ENCODE results near the gene NAA10.

Gene NAA10

DNA sequence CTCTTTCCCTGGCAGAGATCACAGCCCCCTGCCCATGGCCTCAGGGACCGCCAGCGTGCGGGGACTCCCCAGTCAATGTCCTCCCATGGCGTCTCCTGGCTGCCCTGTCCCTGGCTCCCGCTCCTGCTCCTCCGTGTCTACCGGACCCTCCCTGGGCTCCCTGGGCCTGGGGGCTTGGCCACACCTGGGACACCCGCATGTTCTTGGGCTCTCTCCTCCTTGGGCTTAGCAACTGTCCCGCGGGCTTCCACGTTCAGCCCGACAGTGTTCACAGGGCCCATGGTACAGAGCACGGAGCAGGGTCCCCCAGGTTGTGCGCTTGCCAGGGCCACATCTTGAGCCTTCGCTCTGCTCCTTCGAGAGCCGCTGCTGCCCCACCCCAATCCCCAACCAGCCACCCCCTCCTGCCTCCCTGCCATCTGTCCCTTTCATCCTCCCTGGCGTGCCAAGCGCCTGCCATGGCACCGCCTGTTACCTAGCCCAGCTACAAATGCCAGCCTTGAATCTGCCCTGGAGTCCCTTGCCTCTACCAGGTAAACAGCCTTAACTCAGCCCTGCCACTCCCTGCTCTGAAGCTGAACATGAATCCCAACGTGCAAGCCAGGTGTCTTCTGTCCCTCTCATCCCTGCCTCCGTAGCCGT is 26.5 kb downstream of the NAA10 start:
- DNase-seq: no peak

DNA sequence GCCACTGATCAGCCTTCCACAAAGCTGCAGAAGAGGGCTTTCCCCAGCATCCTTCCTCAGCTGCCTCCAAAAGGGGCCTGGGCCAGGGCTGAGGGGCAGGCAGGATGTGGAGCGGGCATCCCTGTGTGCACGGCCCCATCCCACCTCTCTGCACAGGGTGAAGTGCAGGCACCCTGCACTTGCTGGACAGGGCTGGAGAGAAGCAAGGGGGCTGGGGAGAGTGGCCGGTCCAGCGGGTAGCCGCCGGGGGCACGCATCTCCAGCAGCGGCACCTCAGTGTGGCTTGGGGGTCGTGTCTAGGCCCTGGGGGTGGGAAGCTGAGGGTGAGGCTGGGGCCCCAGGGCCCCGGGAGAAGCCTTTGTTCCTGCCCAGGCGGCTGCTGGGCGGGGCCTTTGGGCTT is 27.4 kb downstream of the NAA10 start:
- no peak for DNase-seq

DNA sequence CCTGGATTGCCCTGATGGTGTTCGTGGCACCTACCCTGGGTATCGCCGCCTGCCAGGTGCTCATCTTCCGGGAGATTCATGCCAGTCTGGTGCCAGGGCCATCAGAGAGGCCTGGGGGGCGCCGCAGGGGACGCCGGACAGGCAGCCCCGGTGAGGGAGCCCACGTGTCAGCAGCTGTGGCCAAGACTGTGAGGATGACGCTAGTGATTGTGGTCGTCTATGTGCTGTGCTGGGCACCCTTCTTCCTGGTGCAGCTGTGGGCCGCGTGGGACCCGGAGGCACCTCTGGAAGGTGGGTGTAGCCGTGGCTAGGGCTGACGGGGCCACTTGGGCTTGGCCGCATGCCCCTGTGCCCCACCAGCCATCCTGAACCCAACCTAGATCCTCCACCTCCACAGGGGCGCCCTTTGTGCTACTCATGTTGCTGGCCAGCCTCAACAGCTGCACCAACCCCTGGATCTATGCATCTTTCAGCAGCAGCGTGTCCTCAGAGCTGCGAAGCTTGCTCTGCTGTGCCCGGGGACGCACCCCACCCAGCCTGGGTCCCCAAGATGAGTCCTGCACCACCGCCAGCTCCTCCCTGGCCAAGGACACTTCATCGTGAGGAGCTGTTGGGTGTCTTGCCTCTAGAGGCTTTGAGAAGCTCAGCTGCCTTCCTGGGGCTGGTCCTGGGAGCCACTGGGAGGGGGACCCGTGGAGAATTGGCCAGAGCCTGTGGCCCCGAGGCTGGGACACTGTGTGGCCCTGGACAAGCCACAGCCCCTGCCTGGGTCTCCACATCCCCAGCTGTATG is 28.5 kb downstream of the NAA10 start:
- peak; percentile 48 for DNase-seq

DNA sequence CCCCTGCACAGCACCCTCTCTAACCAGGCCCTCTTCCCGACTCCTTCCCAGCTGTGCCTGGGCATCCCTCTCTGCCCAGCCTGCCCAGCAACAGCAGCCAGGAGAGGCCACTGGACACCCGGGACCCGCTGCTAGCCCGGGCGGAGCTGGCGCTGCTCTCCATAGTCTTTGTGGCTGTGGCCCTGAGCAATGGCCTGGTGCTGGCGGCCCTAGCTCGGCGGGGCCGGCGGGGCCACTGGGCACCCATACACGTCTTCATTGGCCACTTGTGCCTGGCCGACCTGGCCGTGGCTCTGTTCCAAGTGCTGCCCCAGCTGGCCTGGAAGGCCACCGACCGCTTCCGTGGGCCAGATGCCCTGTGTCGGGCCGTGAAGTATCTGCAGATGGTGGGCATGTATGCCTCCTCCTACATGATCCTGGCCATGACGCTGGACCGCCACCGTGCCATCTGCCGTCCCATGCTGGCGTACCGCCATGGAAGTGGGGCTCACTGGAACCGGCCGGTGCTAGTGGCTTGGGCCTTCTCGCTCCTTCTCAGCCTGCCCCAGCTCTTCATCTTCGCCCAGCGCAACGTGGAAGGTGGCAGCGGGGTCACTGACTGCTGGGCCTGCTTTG is 29.2 kb downstream of the NAA10 start:
- no peak for DNase-seq

DNA sequence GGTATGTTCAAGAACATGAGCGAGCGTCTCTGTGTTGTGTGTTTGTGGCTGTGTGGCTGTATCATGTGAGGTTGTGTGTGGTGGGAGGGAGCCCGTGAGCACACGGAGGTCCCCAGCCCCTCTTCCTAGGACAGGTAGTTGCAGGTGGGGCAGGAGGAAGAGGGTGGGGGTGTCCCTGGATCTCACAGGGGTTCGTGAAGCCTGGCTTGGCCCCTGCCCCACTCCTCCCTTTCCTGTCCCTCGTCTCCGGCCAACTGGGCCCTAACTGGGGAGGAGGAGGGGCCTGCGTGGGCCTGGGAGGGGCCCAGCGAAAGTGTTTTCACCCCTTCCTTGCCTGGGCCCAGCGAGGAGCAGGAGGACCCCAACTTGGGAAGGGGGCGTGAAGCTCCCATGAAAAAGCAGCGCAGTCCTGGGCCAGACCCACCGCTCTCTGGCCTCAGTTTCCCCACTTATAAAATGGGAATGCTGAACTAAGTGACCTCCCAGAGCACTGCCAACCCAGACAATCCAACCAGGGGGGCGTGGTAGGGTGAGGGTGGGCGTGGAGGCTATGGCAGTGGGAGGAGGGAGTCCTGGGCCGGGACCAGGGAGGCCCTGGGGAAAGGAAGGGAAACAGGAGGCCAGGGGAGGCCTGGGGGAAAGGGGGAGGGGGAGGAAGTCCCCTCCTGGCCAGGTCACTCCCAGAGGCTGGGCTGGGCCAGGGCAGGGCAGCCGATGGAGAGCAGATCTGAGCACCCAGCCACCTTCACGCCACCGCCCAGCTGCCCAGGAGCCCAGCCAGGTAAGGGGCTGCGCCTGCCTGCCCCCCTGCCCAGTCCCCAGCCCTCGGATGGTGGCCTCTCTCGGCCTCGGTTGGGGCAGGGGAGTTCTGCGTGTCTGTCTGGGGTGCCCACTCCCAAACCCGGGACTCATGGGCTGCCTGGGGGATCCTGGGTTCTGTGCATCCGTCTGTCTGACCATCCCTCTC is 30.6 kb downstream of the NAA10 start, which contains the start of gene AVPR2:
Gene AVPR2 (plus strand): TSS at position 683 of the 967 bp plus-strand sequence. CDS start 473 bp downstream, outside the sequence.
- no peak for DNase-seq

DNA sequence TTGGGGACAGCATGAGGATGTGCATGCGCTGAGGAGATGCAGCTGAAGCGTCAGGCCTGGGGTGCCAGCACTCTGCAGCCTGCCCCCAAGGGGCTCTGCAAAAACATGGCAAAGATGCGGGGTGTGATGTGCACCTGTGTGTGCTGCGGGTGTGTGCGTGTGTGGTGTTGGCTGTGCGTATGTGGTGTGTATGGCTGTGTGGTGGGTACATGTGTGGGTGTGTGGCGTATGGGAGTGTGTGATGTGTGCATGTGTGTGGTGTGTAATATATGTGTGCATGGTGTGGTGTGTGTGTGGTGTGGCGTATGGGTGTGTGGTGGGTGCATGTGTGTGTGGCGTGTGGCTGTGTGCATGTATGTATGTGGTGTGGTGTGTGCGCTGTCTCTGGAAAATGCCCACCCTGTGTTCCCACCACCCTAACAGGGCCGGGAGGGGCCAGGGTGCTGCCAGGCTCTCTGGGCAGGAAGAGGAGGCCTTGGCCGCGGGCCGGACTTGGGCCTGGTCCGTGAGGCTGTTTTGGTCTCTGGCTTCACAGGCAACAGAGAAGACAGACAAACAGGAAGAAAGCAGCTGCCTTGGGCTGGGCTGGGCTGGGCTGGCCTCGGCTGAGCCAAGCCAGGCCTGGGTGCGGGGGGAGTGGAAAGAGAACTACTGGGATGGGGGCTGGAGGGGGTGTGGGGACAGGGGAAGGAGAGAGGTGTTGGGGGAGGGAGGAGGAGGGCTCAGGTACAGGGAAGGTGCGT is 31.4 kb downstream of the NAA10 start:
- no peak for DNase-seq

DNA sequence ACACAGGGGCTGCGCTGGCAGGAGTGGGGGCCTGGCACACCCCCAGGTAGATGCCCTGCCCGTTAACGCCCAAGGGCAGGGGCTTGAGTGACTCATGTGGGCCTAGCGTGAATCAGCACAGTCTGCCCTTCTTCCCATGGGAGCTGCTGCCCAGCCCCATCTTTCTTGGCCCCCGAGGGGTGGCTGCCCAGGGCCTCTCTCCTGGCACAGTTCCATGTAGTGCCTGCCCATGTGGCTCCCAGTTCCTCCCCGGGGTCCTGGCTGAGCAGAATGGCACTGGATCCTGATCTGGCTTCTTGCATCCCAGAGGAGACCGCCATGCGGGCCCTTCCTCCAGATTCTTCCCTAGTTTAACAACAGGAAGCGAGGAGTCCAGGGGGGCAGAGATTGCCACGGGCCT is 32.5 kb downstream of the NAA10 start:
- DNase-seq: no peak

DNA sequence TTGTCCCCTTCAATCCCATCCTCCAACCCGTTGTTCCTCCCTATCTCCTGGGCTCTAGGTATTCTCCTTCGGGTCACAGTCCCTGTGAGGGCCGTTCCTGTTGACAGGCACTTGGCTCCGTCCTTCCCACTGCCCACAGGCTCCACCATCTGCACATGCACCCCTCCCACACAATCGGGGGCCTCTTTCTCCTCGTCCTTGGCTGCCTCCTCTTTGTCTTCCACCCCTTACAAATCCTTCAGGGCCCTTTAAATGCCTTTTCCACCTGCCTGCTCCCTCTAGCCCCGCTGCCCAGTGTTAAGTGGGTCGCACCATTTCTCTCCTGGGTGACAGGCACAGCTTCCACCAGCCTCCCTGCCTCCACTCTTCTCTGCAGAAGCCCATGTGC is 33.1 kb downstream of the NAA10 start:
- no peak for DNase-seq

DNA sequence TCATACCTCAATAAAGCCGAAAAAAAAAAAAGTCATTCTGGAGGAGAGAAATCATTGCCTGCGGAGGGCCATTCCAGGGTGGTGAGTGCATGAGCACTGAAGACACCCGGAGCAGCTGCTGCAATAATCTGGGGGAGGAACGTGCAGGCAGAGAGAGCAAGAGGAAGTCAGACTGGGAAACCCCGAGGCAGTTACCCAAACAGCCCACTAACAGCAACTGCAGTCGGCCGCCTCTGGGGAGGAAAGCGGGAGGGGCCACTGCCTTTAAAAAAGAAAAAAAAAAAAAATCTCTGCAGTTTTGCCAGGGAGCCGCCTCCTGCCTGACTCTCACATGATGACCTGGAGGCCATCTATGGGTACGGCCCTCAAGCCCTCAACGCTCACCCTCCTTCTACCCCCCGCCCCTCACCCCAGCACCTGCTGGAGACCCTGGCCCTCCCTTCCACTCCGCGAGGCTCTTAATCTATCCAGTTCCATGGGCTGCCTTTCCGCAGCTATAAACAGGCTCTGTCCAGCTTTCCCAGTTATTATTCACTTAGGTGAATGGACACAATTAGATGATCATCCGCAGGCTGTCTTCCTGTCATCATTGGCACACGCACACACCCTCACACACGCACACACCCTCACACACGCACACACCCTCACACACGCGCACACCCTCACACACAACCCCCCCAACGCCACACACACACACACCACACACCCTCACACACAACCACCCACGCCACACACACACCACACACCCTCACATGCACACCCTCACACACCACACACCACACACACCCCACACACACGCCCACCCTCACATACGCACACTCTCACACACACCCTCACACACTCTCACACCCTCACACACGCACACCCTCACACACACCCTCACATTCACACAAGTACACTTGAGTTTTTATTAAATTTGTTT is 33.7 kb downstream of the NAA10 start:
- DNase-seq: no peak

DNA sequence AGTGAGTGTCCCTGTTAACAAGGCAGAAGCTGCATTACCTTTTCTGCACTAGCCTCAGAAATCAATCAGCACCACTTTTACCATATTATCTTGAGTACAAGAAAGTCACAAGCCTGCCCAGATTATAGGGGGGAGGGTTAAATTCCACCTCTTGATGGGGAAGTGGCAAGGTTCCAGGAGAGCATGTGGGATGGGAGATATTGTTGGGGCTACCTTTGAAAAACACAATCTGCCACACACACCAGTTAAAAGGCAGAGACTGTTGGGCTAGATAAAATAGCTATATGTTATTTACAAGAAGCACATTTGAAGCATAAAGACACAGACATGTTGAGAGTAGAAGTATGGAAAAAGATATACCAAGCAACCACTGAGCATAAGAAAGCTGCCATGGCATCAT is 36.9 kb downstream of the NAA10 start:
- DNase-seq: no peak

DNA sequence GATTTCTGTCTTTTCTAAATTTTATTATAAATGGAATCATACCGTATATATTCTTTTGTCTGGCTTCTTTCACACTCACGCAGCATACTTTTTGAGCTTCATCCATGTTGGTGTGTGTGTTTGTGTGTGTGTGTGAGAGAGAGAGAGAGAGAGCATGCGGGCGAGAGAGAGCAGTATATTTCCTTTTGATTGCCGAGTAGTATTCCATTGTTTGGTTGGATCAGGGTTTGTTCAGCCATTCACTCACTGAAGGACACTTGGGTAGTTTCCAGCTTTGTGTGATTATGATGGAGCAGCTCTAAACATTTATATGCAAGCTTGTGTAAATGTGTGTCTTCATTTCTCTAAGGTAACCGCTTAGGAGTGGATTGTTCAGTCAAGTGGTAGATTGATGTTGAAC is 45.7 kb downstream of the NAA10 start:
- DNase-seq: no peak

DNA sequence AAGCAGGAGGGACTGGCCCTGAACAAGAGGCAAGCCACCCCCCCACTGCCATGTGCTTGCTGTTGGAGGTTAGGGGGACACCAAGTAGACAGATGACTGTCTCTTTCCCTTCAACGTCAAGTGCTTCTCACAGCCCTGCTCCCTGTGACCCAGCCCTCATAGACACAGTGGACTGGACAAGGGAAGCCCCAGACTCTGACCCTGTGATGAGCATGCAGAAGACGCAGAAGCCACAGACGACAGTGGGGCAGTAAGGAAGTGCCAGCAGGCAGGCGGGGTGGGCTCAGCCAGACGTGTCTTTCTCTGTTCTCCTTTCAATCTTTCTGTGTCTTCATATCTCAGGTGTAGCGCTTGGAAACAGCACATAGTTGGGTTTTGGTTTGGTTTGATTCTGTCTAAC is 46.5 kb downstream of the NAA10 start:
- no peak for DNase-seq

DNA sequence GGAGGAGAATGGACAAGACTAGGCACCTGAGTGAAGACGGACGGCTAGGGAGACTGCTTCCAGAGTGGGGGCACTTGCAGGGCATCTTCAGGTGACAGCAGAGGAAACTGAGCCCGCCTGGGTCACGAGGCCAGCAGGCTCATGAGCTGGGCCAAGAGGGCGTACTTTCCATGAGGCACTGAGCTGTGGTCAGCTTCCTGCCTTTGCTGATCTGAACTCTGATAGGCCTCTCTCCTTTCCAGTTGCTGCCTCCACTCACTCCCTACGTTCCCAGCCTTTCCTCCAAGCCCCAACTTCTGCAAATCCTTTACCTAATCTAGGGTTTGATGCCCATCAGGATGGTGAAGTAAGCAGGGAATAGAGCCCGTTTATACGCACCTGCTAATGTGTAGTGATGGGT is 47.5 kb downstream of the NAA10 start:
- DNase-seq: no peak

DNA sequence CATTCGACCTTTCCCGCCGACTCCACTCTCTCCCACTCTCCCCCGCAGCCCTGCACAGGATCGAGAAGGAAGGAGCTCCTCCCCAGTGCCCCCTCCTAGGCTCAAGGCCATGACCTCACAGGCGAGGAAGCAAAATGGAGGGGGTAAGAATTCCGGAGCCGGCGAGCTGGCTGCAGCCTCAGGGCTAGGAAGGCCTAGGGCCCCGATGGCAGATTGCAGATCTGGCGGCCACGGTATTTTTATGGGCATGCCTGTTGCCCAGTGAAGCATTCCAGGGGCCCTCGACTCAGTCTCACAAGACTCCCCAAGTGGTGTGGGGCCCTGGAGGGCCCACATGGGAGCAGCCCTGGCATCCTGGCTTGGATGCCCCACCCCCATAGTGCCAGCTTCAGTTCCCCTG is 47.9 kb downstream of the NAA10 start:
- no peak for DNase-seq

DNA sequence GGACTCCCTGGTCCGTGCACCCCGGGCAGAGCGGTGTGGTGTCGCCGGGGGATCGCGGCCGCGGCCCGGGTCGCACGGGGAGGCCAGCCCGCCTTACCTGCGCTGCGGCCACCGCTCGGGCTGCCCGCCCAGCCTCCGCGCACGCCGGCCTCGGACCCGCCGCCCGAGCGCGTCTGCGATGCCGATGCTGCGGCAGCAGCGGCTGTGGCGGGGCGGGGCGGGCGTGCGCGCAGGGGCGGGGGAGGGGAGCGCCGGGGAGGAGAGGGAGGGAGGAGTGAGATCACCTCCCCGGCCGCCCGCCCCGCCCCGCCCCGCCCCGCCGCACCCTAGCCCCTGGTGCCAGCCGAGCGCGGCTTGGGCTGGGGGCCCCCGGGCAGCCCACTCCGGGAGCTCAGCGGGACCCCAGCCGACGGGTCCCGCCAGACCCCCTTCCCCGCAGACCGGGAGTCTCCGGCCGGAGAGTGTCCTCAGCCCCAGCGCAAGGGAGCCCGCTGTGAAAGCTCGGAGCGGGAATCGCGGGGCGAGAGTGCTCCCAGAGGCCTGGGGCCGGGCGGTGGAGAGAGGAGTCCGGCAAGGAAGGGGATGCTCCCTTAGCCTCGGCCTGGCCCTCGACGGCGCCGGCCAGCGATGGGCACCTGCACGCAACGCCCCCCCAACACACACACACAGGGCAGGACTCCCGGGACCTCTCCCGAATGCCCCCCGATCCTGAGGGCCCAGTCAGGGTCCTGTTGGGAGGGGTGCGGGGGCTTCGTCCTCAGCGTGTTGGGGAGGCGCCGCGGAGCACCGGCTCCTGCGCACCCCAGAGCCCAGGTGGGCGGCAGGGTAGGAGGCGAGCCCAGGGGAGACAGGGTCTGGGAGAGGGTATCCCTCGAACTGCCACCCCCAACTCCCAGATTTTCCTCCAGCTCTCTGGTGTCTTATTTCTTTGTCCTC is 48.6 kb downstream of the NAA10 start, which contains the start of gene L1CAM:
Gene L1CAM (minus strand): TSS at position 206 of the 936 bp plus-strand sequence. CDS start 10,337 bp downstream, outside the sequence.
- no peak for DNase-seq

DNA sequence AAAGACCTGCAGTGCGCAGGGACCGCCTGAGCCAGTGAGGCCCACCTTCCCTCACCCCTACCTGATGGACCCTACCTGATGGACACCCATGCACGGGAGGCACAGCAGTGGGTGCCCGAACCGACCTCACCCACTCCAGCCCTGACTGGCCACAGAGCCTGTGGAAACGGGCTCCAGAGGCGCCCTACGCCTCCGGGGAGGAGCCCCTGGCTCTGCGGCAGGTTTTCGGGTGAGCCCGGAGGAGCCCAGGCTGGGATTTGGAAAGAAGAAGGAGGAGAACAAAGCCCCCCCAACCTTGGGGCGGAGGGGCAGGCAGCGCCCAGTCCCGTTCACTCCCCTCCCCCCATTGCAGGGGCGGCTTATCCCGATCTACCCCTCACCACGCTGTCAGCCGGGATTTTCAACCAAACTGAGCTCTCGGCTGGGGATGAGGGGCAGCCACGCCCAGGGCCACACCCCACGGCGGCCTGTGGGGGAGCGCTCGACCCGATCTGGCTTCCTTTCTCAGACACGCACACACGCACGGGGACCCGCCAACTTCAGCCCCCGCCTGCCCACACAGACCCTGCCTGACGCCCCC is 49.5 kb downstream of the NAA10 start:
- DNase-seq: no peak

DNA sequence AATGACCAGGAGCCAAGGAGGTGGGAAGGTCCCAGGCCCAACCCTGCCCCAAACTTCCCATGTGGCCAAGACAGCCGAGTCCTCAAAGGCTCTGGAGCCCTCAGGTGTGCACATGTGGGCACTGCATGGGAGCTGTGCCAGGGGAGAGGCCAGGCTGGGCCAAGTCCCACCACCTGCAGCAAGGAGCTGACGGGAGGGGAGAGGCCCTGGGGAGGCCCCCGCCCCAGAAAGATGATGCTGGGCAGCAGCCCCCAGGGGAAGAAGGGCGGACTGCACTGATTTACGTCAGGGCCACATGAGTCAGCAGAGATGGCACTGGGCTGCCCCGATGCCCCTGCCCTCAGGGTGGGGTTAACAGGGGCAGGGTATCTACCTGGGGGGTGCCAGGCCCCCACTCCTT is 50.2 kb downstream of the NAA10 start:
- DNase-seq: no peak

DNA sequence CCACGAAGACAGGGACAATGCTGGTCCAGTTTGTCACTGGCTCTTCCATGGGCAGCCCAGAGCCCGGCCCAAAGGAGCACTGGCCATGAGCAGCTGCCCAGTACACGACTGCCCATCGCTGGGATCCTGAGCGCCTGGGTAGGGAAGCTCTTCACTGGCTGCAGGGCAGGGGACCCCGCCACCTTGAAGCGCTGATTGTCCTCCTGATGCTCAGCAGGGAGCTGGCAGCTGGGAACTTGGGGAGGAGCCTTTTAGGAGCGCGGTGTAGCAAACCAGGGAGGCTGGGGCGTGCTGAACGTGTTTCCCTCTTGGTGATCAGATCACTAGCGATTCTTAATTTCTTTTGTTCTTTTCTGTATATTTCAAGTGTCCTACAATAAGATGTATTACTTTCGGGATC is 50.7 kb downstream of the NAA10 start:
- DNase-seq: no peak

DNA sequence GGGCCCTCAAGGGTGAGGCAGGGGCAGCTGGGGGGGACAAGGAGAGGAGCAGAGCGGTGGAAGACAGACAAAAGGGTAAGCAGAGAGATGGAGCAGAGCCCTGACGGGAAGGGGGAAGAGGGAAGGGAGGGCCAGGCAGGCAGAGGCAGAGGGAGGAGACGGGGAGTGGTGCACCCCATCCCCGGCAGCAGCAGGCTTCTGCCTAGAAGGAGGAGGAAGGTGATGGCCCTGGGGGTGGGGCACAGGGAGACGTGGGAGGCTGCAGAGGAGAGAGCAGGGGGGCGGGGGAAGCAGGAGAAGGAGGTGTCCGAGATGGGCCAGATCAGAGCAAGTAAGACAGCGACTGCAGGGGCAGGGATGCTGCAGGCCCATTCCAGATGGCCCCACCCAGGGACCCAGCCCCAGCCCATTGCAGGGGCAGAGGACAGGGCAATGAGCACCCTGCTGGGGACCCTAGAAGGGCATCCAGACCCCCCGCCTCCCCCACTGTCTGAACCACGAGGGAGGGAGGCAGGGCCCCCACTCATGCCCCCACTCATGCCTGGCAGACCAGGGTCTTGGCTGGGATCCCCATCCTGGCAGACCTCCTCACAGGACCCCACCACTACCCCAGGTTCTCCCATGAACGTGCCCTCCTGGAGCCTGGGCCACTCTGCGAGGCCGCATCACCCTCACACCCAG is 51.5 kb downstream of the NAA10 start:
- no peak for DNase-seq

Data from activated gamma-delta T cell (primary cell).